HG03378 (cell line): ENCODE results near the gene UBAP2L.
"Not testable (repeated sequence)": the region's sequence is repeated elsewhere in the genome, so short reads cannot be mapped to it uniquely, and the experiment has no call there.

Experiments used
- ATAC-seq: cut with Tn5 transposase; IDR thresholded peaks from one replicate; pipeline ENCODE4 v1.9.1; 2021; ENCODE audit warnings: mild to moderate bottlenecking, moderate library complexity; ENCODE audit not compliant: unreplicated experiment

The UBAP2L gene

GRCh38 chr1:154199563-154199879 lies 21.2 kb upstream of the UBAP2L start:
- no peak for ATAC-seq

GRCh38 chr1:154205778-154206177 lies 15.0 kb upstream of the UBAP2L start:
- not testable (repeated sequence) for ATAC-seq

GRCh38 chr1:154206196-154206595 lies 14.6 kb upstream of the UBAP2L start, which contains the start of gene CFAP141:
Gene CFAP141 (minus strand): TSS chr1:154206333. CDS start chr1:154206307, 26 bp downstream.
- ATAC-seq = no peak

GRCh38 chr1:154207262-154207661 lies 13.5 kb upstream of the UBAP2L start:
- ATAC-seq = no peak

- no peak for ATAC-seq
Measured at GRCh38 chr1:154208677-154209388, 11.9 kb upstream of the UBAP2L start.

GRCh38 chr1:154212083-154212482 lies 8.7 kb upstream of the UBAP2L start:
- no peak for ATAC-seq

- ATAC-seq = no peak
Measured at GRCh38 chr1:154213274-154213673, 7.5 kb upstream of the UBAP2L start.

- ATAC-seq = no peak
Measured at GRCh38 chr1:154218545-154218944, 2.2 kb upstream of the UBAP2L start.

- ATAC-seq = no peak
Measured at GRCh38 chr1:154219541-154219940, 1.2 kb upstream of the UBAP2L start.

- ATAC-seq = no peak
Measured at GRCh38 chr1:154220970-154221277, 169 bp downstream of the UBAP2L start.

- no peak for ATAC-seq
Measured at GRCh38 chr1:154221278-154222001, 685 bp downstream of the UBAP2L start.

GRCh38 chr1:154222518-154222917 lies 1.8 kb downstream of the UBAP2L start:
- ATAC-seq = no peak

- no peak for ATAC-seq
Measured at GRCh38 chr1:154222918-154223317, 2.2 kb downstream of the UBAP2L start.

GRCh38 chr1:154223621-154224020 lies 2.9 kb downstream of the UBAP2L start:
- ATAC-seq = no peak

- no peak for ATAC-seq
Measured at GRCh38 chr1:154225370-154225769, 4.6 kb downstream of the UBAP2L start.

- not testable (repeated sequence) for ATAC-seq
Measured at GRCh38 chr1:154231112-154231511, 10.4 kb downstream of the UBAP2L start.

GRCh38 chr1:154233127-154233526 lies 12.4 kb downstream of the UBAP2L start:
- ATAC-seq = not testable (repeated sequence)

GRCh38 chr1:154236855-154237254 lies 16.1 kb downstream of the UBAP2L start:
- ATAC-seq = no peak

- ATAC-seq = no peak
Measured at GRCh38 chr1:154237435-154237834, 16.7 kb downstream of the UBAP2L start.

GRCh38 chr1:154237880-154238506 lies 17.2 kb downstream of the UBAP2L start:
- no peak for ATAC-seq

- ATAC-seq = no peak
Measured at GRCh38 chr1:154239491-154239890, 18.7 kb downstream of the UBAP2L start.

GRCh38 chr1:154240294-154240833 lies 19.6 kb downstream of the UBAP2L start:
- ATAC-seq = no peak
